ENCODE results near the gene LIN7B.

The LIN7B gene

DNA sequence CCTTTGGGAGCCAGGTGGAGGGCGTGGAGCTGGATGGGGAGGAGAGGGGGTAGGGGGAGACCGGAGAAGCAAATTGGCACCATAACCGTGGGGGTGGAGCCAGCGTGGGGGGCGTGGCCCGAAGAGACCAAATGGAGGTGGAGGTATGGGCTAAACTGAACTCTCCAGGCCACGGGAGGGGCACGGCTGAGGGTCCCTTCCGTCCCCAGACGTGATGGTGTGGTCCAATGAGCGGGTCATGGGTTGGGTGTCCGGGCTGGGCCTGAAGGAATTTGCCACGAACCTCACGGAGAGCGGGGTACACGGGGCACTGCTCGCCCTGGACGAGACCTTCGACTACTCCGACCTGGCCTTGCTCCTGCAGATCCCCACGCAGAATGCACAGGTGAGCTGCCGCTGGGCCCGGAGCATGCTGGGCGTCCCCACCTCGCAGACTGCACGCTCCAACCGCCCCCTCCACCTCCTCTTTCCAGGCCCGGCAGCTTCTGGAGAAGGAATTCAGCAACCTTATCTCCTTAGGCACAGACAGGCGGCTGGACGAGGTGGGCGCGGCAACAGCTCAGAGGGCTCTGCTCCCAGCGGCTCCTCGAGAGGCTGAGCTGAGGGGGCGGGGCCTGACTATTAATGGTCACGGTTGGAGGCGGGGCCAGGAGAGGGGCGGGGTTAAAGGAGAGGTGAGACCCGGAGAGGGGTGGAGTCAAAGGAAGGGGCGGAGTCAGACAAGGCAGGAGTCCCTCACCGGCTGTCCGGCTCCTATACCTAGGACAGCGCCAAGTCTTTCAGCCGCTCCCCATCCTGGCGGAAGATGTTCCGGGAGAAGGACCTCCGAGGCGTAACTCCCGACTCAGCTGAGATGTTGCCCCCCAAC lies 34.8 kb downstream of the LIN7B start:
- peak; percentile 92 for DNase-seq

DNA sequence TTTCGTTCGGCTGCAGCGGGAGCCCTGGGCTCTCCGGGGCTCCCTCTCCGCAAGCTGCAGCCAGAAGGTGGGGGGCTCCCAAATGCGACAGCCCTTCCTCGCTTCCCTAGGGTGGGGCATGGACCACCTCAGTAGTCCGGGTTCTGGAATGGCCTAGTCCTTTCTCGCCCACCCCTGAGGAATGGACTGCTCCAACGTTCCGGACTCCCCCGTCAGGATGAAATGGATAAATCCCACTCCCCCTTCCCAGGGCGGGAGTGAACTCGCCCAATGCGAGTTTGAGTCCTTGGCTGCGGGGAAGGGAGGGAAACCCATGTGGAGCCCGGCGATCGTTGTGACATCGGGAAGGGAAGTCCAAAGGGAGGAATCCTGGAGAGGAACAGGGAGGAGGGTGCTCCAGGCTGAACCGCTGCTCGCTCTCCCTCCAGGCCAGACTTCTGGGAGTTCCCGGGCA lies 35.5 kb downstream of the LIN7B start:
- no peak for DNase-seq

DNA sequence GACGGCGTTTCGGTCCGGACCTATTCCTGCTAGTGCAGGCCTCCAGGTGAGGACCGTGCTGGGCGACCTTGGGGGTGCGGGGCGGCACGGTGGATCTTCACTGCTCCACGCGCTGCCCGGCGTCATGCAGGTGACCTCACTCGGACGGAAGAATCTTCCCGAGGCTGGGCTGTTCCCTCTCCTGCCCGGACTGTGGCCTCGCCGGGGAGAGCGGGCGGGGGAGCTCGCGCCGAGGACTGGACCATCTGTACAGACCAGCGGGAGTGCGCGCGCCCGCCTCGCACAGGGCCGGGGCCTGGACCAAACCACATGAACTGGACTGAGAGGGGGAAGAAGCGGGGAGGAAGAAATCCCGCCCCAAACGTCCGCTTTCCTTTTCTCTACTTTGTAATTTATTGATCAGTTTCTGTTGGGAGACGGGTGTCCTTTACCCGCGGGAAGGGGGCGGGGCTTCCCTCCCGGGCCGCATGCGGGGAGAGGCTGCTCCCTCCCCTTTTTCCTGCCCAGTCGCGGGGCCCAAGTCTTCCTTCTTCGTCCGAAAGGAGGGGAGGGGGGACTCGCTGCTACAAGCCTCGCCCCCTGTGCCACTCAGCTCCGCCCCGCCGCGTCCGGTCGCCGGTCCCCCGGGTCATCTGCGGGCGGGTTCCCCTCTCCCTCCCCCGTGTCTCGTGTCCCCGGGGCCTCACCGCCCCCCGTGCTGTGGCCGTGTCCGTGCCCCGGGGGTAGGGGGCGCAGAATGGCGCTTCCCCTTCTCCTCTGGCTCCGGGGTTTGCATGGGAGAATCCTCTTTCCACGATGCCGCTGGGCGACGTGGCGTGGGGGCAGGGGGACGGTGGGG lies 36.2 kb downstream of the LIN7B start:
- peak; percentile 62 for DNase-seq

DNA sequence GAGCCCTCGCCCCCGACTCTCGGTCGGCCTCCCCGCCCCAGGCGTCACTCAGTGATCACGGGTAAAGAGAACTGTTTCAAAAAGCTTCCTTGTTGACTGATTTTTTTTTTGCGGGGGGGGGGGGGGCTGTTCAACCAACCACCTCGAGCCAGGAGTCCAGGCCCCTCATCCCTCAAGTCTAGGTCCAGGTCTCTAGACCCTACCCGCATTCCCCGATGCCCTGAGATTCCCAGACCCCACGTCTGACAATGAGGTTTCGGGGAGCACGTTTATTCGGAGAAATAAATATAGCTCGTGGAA lies 36.7 kb downstream of the LIN7B start:
- no peak for DNase-seq

DNA sequence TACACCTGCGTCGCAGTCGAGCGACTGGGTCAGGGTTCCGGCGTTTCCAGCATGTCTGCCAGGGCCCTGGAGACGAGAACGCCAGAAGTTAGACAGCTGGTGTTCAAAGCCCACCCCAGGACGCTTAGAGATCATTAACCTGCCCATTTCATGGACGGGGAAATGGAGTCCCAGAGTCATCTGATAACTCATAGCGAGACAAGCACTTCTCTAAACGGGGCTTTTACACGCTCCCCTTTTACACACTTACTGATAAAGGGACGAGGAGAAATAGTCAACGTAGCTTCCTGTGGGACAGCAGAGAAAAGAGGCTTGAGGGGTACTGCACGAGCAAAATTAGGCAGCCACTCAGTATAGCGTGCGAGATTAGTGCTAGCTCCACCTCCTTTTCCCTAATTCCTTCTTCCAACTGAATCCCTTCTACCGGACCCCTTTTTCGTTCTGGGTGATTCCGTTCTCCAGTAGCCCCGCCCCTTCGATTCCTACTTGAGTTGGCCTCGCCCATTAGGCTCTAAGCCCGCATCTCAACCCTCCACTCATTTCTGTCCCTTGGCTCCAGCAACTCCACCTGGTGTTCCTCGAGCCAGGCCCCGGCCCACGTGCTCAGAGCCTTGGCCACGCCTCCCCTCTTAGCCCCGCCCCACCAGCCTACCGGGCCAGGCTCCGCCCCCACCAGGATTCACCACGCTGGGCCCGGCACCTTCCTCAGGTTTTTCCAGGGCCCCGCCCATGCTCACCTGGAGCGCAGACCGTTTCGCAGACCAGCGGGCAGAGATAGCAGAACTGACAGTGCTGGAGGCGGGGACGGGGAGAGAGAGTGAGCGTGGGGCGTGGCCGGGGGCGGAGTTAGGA lies 37.3 kb downstream of the LIN7B start:
- peak; percentile 73 for DNase-seq

DNA sequence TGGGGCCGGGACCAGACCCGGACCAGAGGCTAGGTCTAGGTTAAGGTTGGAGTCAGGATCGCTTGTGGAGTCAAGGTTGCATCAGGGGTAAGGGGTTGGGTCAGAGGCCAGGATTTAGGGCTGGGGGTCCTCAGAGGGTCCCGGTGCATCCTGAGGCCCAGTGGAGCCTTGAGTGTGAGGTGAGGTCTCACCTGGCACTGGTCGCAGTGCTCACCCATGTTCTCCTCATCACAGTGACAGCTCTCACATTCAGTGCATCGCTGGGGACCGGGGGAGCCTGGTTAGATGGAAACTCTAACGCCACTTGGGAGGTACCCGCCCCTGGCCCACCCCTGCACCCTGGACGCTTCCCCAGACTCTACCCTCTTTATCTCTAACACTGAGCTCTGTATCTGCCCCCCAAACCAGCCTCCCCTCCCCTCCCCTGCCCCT lies 38.0 kb downstream of the LIN7B start:
- no peak for DNase-seq

DNA sequence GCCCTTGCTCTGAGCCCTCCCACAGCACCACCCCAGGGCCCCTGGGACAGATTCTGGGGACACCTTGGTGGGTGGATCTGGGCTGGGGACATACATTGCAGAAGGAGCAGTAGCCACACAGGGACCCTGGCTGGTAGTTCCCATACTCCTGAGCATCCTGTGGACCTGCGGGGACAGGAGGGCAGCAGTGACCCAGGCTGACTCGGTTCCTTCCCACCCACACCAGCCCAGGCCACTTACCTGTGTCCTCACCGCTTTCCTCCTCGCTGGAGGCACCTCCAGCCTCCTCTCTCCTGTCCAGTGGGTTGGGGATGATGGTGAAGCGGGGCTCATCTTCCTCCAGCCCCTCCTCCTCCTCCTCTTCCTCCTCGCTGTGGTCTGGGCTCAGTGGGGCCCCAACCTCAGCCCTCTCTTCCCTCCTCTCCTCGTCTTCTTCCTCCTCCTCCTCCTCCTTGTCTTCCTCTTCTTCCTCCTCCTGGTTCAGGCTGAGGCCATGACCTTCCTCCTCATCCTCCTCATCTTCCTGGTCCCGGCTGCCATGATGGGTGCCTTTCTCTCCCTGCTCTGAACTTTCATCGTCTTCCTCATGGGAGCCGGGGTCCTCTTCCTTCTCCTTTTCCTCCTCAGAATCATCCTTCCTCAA lies 39.1 kb downstream of the LIN7B start:
- no peak for DNase-seq

DNA sequence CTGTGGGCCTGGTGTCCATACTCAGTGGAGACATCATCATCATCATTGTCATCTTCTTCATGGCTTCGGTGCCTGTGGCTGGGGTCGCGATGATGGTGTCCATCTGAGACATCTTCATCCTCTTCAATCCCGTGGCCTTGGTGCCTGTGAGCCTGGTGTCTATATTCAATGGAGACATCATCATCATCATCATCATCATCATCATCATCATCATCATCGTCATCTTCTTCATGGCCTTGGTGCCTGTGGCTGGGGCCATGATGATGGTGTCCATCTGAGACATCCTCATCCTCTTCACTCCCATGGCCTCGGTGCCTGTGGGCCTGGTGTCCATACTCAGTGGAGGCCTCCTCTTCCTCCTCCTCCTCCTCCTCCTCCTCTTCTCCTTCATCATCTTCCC lies 40.1 kb downstream of the LIN7B start:
- no peak for DNase-seq

DNA sequence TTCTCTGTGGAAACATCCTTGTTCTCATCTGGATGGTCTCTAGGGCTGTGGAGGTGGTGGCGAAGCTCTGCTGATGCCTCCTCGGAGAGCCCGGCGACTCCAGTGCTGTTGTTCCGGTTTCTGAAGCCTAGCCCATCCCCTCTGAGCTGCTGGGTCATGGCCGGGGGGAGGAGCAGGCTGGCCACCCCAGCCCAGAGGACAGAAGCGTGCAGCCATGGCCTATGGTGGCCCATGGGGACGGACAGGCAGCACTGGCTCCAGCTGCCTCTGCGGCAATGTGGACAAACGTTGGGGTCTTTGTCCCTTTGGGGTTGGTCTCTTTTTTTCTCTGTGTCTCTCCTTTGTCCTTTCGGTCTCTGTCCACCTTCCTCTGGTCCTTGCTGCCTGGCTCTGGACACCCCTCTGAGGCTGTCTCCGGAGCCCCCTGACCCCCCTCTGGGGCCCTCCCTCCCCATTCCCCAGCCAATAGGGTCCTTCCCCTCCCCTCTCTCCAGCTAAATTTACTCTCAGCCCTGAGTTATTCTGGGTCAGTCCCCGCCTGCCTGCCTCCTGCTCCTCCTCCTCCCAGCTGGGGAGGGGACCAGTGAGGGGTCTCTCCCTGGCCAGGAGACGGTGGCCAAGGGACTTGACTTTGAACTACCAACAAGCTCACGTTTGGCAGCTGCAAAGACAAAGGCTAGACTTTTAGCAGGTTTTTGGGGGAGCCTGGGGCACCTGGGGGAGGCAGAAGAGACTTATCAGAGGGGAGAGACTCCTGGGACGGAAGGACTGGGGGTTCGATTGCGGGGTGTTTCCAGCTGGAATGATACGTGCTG lies 41.0 kb downstream of the LIN7B start, which contains the start of gene HRC:
Gene HRC (minus strand): TSS at position 392 of the 815 bp plus-strand sequence. CDS start 159 bp downstream, at position 233.
- no peak for DNase-seq

DNA sequence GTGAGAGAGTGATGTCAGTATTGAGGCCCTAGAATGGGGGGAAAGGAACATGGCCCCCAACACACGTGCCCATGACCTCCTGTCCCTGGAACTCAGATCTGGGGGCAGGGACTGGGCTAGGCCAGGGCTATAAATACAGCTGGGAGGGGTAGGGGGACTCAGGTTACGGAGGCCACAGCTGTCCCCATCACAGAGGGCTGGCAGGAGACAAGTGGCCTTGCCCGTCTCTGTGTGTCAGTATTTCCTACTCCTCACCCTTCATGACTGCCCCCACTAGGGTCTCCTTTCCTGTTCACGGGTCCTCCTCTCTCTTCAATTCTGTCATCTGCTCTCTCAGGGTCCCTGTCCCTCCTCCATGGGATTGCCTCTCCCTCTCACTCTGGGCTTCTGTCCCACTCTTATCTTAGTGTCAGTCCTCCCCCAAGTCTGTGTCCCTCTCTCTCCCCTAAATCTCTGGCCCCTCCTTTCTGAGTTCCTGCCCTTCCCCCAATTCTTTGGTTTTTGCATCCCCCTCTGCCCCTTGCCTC lies 41.7 kb downstream of the LIN7B start:
- DNase-seq = no peak

DNA sequence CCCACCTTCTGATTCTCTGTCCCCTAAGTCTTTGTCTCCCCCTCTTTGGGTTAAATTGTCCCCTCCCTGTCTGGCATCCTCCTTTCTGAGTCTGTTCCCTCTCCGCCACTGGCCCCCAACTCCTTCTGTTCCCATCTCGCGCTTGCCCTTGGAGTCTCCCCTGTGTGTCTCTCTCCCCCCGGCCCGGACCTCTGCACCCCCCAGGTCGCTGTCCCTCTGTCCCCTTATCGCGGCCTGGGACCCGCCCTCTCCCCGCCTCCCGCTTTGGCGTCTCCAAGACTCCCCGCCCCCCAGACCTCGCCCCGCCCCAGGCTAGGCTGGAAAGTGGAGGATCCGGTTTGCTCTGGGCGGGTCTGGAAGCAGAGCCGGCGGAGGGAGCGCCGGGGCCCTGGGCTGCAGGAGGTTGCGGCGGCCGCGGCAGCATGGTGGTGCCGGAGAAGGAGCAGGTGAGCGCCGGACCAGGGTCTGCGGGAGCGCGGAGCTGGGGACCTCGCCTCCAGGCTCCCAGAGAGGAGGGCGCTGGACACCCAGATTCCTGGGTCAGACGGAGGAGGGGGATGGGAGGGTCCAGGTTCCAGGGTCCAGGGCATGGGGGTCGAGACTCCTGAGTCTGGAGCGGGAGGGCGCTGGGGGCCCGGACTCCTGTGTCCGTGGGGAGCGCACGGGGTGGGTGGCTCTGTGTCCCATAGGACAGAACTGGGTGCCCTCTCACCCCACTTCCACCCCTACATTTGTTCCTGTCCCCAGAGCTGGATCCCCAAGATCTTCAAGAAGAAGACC lies 43.5 kb downstream of the LIN7B start, which contains the start of gene TRPM4:
Gene TRPM4 (plus strand): TSS at position 348 of the 780 bp plus-strand sequence. CDS start 75 bp downstream, at position 423.
- peak; percentile 78 for DNase-seq

DNA sequence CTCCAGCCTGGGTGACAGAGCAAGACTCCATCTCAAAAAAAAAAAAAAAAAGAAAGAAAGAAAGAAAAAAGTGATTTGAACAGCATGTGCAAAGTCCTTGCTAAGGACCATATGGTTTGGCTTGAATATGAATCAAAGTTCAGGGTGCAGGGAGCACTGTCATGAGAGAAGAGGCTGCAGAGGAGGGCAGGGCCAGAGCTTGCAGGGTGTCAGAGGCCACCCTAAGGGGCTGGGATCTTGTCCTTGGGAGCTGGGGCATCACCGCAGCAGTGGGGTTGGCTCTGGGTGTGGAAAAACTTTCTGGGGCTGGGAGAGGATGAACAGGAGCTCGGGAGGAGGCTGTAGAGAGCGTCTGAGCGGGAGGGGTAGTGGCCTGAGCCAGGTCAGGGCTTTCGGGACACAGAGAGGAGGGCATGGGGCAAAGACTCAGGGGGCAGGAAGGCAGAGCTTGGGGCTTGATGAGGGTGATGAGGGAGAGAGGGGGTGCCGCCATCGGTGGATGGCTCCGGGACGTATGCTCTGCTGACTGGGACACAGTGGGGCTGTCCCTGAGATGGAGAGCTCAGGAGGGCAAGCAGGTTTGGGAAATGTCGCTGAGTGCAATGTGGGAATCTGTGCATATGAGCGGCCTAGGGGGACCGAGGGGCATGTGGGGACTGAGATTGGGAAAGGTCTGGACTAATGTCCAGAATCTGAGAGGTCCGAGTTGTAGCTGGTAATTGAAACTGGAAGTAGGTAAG lies 46.5 kb downstream of the LIN7B start:
- no peak for DNase-seq

DNA sequence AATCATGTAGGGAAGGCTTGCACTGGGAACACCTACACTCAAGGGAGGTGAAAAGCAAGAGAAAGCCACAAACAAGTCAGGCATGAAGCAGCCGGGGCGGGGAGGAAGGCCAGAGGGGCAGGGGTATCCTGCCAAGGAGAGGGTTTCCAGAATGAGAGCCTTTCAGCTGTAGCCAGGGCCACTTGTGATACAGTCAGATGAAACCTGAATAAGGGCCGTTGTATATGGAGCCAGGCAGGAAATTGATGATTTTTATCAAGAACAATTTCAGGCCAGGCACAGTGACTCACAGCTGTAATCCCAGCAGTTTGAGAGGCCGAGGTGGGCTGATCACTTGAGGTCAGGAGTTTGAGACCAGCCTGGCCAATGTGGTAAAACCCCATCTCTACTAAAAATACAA lies 47.8 kb downstream of the LIN7B start:
- DNase-seq = no peak

DNA sequence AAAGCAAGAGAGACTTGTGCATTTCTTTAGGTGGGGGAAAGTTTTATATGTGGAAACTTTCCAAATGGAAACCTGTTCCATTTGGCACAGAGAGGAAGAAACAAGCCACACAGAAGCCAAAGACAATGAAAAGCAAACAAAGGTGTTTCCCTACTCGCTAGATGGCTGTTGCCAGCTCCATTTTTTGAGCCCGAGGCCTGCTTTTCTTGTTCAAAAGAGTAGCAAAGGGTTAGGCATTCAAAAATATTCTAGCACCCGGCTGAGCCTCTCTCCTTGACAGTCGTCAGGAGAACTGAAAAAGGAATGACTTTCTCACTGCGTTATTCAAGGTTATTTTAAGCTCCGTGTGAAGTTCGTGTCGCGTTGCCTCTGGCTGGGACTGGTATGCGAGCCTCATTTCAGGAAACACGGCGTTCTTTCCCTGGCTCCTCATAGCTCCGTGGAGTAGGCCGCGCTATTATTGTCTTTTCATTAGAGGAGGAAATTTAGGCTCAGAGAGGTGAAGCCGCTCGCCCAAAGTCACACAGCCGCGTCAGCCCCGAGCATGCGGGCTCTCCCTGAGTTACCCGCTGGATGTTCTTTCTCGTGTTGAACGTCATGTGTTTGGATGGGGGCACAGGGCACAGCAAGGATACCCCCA lies 51.1 kb downstream of the LIN7B start:
- no peak for DNase-seq

DNA sequence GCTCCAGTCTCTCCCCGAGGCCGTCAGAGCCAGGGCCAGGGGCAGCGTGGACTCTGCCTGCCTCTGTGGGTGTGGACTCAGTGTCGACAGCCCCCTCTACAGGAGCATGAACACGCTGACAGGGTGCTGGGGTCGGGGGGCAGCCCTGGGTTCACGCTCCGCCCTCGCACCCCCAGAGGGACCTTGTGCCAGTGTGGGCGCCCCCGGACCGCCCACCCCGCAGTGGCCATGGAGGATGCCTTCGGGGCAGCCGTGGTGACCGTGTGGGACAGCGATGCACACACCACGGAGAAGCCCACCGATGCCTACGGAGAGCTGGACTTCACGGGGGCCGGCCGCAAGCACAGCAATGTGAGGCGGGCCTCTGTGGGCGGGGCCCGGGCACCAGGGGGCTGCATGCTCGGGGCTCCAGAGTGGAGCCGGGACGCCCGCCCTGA lies 51.7 kb downstream of the LIN7B start:
- no peak for DNase-seq

DNA sequence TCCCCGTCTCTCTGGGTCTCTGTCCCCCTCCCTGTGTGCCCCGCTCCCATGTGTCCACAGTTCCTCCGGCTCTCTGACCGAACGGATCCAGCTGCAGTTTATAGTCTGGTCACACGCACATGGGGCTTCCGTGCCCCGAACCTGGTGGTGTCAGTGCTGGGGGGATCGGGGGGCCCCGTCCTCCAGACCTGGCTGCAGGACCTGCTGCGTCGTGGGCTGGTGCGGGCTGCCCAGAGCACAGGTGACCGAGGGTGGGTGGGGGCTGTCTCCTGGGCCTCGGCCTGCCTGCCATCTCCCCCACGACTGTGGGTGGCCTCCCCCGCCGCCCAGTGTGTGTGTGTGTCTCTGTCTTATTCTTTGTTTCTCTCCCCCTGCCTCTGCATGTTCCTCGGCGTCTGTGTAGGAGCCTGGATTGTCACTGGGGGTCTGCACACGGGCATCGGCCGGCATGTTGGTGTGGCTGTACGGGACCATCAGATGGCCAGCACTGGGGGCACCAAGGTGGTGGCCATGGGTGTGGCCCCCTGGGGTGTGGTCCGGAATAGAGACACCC lies 53.8 kb downstream of the LIN7B start:
- no peak for DNase-seq

Data from stimulated activated CD8-positive, alpha-beta memory T cell treated with anti-CD3 and anti-CD28 coated beads, Interleukin-4, amount 100 ng/mL, for 48 hours (primary cell).